NCI-H1436 (cell line): ENCODE data around the gene DHRS1.

Source experiments
- DNase-seq: peaks from one replicate; lab custom pipeline; 2025; lab: John Stamatoyannopoulos, UW

The DHRS1 gene

DNA sequence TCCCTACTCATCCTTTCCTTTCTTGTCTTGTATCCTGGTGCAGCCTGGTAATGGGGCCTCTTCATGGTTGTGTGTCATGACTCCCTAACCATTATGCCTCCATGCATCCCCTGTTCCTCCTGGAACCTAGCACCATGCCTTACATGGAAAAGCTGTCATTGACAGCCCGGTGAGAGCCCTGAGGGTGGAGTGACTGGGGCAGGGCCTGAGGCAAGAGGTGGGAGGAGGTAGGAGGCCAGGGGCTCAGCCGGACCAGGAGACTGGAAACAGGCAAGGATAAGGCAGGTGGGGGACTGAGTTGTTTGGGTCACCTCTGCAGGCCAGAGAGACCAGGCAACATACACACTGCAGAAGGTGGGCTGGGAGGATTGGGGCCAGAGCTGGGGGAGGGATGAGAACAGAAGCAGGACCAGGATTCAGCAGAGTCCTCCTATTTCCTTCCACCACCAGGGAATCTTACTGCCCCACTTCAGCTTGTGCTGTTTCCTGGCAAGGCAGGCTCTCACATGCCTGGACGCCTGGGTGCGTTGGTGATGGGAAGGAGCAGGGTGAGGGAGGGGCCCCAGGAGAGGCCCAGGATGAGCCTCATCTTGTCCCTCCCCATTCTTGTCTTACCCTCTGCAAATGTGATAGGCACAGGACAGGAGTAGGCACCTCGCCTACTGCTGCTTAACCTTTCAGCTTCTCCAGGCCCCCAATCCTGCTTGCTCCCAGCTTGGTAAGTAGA, 10.1 kb upstream of the DHRS1 start, which contains the start of gene LTB4R2:
Gene LTB4R2, plus strand, starts transcription at position 603 of the 727 bp plus-strand sequence. CDS start 525 bp downstream, outside the sequence.
- no peak for DNase-seq

DNA sequence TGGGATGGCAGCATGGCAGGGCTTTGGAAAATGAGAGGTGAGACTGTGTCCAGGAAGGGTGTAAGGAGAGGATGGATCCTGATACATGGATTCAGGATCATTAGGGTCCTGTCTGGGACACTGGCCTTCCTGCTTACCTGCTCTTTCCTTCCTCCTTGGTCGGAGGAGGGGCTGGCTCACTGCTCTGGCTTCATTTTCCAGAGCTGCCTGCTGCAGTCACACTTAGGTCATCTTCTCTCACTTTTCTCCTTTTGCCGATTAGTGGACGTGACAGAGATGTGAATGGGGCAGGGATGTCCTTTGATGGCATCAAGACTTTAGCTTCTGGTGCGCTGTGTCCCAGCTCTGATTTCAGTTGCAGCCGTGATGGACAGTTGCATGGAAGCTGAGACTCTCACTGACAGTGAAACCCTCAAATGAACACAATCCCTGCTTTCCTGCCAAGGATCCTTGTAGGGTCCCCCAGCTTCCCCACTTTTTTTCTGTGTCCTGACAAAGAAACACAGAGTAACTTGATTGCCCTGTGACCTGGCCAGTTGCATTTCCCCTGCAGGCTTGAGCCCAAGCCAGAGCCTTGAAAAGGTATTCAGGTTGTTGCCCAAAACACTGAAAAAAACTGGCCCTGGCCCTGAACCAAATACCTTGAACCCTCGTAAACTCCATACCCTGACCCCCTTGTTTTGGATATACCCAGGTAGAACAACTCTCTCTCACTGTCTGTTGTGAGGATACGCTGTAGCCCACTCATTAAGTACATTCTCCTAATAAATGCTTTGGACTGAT, 9.0 kb upstream of the DHRS1 start:
- DNase-seq, result no peak

DNA sequence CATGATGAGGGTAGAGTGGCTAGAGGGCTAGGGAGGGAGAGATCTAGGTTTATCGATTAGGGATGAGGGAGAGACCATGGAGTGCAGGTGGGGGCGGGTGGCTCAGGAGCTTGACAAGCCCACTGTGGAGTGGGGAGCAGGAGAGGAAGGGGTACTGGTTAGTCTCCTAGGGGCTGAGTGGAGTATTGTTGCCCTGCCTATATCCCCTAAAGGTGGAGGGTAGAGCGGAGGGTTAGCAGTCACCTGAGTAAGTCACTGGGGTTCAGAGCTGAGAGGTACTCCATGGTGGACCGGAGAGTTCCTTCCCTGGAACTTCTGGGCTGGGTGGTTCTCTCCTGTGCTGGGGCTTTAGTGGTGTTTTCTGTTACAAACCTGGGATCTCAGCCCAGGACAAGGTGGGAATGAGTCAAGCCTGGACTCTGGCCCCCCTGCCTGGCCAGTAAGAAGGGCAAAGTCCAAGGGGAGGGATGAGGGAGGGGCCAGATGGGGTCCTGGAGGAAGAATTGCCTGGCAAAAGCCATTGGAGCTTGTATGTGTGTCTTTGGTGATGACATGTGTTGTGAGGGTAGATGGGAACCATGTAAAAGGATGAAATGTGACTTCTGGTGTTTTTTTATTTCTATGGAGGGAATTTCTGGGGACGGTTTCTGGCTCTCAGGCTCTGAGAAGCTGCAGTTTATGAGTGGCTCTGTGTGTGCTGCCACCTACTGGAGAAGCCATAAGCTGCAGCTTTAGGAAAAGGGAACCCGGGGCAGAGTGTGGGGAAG, 8.2 kb upstream of the DHRS1 start, which contains the start of gene CIDEB:
Gene CIDEB, minus strand, starts transcription at position 403 of the 767 bp plus-strand sequence. Its CDS starts 119 bp downstream, at position 284.
- DNase-seq, result peak; percentile 9

DNA sequence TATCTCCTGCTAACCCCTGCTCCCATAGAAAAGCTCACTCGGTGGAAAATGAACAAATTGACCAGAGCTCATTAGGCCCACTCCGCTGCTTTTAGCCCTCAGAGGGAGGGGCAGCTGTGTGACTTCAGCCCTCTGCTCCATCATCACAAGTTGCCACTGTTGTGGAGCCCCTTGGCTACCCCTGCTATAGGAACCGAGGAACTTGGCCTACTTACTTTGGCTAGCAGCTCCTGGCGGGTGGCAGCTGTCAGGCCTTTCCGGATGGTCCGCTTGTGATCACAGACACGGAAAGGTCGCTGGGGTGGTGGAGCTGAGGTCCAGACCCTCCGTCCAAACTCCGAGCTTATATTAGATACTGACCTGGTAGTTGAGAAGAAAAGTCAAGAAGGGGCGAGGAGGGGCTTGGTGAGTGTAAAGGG, 7.6 kb upstream of the DHRS1 start:
- DNase-seq, result no peak

DNA sequence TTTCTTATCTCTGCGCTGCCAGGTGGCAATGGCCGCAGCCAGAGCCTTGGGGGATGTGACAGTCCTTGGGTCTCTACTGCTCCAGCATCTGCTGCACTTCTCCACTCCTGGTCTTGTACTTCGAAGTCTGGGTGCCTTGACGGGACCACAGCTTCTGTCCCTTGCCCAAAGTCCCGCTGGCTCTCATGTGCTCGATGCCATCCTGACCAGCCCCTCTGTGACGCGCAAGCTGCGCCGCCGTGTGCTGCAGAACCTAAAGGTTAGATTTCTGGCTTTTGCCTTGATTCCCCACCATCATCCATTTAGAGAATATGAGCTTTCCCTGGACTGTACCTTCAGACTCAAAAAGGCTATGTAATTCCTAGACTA, 4.4 kb upstream of the DHRS1 start:
- DNase-seq, result no peak

DNA sequence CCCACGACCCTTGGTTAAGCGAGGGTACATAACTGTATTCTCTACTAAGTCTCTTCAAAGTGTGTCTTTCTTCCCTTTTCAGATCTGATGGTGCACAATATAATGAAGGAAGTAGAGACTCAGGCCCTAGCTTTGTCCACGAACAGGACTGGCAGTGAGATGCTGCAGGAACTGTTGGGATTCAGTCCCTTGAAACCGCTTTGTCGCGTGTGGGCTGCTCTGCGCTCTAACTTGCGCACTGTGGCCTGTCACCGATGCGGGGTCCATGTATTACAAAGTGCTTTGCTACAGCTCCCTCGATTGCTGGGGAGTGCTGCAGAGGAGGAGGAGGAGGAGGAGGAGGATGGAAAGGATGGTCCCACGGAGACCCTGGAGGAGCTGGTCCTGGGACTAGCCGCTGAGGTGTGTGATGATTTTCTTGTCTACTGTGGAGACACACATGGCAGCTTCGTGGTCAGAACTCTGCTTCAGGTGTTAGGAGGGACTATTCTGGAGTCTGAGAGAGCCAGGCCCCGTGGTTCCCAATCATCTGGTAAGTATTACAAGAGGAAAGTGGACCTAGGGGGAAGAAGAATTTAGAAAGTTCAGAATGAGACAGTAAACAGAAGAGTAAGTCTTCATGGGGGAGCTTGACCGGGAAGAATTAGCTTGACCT, 873 bp upstream of the DHRS1 start:
- DNase-seq, result no peak

DNA sequence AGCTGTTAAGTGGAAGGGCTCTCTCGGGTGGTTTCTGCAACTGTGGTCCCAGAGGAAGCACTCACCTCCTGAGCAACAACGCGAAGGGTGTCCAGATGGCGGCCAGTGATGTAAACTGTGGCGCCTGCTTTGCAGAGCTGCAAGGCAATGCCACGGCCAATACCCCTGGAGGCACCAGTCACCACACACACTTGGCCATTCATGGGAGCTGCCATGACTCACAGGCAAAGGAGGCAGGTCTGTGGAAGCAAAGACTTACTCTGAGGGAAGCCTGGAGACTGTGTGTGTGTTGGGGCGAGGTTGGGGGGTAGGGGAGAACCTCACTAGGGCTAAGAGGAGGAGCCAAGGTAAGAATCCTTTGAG, 707 bp downstream of the DHRS1 start:
- no peak for DNase-seq

DNA sequence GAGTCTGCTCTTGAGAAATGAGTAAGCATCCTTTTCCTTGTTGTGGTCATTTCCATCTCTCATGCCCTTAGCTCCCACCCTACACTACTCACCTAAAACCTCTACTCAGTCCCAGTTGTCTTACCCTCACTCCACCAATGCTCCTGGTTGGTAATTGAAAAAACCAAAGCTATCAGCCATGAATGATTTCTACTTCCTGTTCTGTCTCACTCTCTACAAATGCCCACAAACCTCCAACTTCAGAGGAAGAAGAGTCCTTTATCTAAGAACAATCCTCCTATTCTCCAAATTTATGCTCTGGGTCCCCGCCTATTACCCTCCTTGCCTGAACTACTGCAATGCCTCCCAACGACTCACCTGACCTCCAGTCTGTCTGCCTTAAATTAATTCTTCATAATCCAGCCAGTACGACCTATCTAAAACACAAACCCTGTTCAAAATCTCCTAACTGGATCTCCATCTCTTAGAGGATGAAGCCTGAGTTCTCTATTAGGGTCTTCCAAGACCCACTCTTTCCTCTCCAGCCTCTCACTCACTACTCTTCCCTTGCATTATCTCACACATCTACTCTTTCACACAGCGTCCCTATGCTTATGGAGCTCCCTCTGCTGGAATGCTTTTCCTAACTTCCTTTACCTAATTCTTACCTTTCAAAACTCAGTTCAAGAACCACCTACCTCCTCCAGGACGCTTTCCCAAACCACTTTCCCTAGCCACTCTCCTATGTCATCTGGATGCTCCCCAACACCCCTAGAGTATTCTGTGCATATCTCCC, 2.2 kb downstream of the DHRS1 start:
- DNase-seq, result no peak

DNA sequence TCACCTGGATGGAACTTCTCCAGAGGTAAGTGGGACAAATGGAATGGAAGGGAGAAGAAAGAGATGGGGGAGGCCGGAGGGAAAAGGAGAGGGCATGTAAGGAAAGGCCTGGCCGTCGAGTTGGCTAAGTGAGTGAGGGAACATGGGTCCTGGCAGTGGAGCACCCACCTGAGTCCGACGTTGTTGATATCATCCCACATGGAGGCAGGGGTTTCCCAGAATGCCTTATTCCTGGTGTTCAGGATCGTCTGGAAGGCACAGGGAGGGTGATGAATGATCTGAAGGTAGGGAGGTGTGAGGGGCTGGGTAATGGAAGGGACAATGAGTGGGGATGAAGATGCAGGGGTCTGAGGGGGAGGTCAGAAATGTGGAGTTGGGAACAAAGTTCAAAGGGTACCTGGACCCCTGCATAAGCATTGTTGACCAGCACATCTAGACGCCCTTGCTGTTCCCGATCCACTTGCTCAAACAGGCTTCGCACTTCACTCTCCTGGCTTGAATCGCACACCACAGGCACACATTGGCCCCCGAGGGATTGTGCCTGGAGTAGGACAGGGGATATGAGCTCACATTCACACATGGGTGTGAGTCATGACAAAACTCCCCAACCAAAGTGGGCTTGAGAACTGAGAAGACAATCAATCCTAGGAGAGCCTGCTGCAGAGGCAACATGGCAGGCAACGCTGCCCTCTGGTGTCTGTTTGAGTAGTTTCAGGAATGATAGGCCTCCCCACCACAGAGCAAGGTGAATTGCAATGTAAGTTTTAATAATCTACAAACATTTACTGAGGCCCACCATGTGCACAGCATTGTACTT, 3.0 kb downstream of the DHRS1 start:
- peak; percentile 39 for DNase-seq

DNA sequence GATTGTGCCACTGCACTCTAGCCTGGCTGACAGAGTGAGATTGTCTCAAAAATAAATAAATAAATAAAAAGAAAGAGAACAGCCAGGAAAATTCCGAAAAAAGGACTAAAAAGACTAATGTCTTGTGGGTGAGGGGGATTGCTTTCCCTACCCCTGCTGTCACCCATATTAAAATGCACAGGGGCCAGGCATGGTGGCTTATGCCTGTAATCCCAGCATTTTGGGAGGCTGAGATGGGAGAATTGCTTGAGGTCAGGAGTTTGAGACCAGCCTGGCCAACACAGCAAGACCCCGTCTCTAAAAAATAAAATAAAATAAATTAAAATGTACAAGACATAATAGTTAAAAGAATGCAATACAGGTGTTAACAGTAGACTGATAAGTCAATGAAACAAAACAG, 6.1 kb downstream of the DHRS1 start:
- no peak for DNase-seq

DNA sequence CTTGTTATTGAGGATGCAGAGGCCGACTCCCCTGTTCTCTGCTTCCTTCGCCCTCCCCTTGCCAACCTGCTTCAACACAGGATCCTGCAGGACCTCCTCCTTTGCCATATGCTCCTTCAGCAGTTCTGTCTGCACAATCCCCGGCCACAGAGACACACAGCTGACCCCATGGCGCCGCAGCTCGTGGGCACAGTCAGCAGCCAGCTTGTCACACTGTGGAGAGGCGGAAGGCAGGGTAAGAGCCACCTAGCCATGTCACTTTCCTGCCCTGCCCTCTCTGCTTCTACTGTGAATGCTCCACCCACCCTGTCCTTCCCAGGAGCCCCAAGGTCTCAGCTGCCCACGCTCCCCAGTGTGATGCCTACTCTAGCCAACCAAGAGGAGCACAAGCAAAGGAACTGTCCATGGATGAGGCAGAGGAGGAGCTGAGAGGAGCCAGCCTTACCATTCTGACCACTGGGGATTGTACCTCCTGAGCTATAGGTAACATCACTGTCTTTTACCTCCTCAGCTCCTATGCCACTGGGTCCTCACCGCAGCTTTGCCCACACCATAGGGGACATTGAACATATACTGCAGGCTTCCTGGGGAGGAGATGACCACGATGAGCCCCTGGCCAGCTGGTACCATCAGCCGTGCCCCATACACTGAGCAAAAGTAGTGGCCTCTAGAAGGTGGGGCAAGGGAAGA, 7.3 kb downstream of the DHRS1 start:
- DNase-seq, result no peak

DNA sequence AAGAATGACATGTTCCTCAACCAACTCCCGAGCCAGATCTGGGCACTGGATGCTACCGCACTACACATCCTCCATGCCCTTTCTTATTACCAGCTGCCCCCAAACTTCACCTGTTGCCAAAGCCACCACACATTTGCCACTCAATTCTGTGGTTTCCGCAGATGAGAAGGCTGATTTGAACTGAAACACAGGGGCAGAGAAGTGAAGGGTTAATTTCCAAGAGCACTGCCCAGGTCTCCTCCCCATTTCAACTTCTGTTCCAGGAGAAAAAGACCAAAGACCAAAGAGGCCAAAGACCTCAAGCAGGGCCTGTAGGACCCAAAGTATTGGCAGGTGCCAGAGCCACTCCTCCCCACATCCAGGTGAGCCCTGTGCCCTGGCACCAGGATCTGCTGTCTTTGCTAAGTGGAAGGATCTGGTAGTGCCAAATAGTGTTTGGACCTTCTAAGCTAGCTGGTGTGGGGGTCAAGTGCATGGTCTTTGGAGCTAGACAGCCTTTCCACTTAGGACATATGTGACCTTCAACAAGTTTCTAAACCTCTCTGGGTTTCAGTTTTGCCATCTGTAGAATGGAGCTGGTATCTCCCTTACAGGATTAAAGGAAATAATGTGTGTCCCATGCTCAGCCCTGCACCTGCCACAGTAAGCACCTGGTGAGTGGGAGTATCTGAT, 8.0 kb downstream of the DHRS1 start:
- DNase-seq, result no peak

DNA sequence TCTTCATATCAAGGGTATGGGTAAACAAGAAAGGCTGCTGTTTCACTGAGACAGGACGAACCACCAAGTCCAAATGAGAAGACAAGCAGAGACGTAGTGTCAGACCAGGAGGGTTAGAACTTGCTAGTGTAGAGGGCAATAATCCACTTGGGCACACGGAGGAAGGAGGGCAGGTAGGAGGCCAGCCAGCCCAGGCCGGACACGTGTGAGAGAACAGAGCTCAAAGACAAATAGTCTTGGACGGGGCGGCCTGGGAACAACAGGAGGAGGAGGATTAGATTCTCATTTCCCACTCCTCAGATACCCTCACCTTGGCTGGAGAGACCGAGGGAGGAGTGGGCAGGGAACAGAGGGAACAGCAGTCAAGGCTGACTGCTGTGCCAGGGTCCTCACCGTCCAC, 8.8 kb downstream of the DHRS1 start:
- DNase-seq, result no peak

DNA sequence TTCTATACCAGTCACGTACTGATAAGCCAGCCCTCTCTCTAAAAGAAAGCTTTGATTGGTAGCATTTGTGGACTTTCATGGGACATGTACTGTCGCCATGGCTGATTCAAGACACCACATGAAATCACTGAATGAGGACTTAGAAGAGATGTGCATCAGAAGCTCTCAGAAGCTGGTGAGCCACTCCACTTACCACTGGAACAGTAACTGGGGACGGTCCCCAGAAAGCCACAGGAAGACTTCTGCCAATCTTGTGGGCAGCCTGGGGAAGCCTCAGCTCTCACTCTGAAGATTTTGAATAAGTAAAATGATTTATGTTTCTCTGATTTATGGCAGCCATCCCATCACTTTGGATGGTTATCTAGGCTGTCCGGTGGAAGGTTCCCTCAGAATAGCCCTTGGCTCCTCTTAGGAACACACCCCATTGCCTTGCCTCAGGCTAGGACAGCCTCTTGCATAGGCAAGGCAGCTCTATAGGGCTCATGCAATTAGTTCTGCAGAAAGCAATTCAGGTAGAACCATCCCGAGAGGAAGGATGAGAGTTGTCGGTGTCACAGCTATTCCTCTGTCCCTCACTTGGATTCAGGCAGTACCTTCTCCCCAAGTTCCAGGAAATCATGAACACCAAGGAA, 9.8 kb downstream of the DHRS1 start:
- no peak for DNase-seq

DNA sequence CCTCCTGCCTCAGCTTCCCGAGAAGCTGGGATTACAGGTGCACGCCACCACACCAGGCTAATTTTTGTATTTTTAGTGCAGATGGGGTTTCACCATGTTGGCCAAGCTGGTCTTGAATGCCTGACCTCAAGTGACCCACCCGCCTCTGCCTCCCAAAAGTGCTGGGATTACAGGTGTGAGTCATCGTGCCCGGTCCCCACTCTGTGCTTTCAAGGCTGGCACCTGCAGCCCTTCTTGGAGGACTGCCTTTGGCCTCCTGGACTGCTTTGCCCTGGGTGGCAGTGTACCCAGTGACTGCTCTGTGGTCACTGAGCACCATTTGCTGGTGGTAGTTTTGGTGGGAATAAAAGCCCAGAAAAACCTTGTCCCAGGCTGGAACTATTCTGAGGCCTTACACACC, 12.6 kb downstream of the DHRS1 start:
- DNase-seq, result no peak

DNA sequence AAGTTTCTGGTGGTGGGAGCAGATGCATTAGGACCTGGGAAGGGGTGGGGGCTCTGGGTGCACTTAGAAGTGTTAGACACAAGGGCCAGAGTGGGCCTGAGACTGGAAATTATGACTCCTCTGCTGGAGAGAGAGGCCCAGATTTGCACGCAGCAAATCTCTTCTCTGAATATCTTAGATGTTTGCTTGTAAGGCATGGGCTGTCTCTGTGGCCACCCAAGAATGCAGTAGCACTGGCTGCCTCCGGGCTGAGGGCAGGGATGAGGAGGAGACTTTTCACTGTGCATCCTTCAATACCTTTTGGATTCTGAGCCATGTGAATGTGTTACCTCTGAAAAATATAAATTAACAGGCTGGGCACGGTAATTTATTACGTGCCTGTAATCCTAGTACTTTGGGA, 14.2 kb downstream of the DHRS1 start:
- DNase-seq, result no peak

DNA sequence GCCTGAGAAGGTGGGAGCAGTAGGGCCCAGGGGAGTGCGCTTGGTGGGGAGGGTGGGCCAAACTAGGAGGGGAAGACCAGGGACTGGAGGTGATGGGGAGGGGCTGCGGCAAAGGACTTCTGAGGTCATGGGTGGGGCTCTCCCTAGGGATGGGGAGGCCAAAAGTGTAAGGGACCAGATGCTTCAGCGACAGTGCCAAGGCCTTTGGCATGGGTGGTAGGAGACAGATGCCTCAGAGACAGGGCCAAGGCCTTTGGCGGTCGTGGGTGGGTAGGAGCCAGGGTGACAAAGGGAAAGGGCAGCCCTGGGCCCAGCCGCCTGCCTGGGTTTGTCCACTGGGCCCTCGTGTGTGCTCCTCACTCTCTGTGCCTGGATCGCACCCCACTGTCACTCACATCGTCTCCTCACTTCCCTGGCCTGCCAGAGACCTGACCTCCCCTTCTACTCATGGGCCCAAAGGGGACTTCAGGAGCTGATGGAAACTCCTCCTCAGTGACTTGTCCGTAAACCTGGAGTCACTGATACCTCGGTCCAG, 15.0 kb downstream of the DHRS1 start:
- no peak for DNase-seq

DNA sequence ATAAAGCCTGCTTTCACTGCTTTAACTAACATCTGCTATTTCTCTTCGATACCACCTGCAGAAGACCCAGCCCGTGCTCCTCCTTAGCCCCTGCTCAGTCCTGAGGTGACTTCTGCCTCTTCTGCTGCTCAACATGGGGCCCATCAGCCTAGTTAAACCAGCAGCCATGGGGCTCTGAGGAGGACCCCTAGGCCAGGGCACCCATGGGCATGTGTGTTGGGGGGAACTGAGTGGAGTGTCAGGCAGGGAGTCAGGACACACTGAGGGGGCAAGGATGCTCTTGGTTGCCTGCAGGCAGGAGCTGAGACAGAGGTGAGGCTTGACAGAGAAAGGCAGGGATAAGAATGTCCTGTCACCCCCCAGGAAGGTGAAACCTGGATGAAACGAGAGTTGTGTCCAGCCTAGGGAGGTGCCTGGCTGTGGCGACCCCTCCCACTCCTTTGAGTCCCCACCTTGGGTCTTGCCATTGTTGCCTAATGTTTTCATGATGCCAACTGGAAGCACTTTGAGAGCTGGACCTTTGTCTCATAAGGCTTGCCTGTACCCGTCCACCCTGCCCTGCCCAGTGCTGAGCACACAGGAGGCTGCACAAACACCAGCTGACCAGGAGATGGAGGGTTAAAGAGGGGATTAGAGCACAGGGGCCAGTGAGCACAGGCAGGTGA, 15.7 kb downstream of the DHRS1 start:
- no peak for DNase-seq
